Measurements from ENCODE around the gene AKAP12.

AKAP12 gene

DNA sequence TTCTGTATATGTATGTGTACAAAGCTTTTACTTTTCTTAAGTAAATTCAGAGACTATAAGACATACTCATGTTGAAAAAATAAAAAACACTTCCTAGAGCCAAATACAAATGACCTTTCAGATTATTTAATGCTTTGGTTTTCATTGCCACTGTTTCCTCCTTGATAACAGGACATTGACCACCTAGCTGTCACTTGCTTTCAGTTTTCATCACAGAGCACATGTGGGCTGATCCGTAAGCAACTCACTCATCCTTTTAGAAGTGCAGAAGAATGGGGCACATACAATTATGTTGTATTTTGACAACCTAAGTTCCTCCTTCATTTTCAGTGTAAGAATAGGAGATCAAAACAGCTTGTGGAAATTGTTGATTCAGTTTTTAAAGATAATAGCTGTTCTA, 145.4 kb downstream of the AKAP12 start:
- no peak for DNase-seq

DNA sequence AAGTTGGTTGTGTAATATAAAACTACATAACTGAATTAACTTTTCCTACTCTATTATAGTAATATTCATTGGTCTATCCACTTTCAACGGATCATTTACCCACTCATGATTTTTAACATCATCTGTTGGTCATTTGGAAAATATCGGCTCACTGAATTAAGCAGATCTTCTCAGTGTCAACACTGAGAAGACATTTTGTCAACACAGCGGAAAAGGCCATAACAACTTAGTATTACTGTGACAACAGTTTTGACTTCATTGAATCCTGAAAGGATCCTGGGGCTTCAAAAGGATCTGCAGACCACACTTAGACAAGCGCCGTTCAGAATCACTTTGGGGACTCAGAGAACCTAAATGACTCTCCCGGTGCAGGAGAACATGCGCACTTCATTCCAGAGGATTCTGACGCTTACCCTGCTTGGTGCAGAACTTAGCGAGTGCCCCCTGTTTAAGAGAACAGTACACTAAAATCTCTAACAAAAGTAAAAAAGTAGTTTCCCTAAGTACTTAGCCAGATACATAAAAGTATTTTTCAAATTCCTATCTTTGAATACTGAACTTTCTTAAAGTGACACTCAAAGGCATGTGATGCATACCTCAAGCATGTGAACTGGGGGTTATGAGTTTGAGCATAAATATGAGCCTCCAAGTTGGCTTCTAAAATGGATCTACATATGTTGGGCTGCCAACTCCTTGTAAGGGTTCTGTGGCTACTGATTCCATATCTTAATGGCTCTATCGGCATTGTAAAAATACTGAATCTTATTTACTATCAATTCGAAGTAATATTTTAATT, 147.6 kb downstream of the AKAP12 start:
- no peak for DNase-seq

DNA sequence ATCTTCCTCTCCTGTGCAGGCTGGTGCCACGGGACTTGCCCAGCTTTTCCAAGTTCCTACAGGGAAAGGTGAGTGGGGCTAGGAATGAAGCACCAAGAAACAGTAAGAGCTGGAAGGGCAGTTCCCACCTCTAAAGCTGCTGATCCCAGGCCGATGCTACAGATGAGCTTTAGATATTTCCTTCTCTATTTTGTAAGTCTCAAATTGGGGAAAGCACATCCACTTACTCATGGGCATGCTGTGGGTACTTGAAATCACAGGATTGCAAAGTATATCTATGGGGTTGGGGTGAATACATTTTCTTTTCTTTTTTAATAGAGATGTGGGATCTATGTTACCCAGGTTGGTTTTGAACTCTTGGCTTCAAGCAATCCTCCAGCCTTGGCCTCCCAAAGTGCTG, 148.5 kb downstream of the AKAP12 start:
- DNase-seq: no peak

DNA sequence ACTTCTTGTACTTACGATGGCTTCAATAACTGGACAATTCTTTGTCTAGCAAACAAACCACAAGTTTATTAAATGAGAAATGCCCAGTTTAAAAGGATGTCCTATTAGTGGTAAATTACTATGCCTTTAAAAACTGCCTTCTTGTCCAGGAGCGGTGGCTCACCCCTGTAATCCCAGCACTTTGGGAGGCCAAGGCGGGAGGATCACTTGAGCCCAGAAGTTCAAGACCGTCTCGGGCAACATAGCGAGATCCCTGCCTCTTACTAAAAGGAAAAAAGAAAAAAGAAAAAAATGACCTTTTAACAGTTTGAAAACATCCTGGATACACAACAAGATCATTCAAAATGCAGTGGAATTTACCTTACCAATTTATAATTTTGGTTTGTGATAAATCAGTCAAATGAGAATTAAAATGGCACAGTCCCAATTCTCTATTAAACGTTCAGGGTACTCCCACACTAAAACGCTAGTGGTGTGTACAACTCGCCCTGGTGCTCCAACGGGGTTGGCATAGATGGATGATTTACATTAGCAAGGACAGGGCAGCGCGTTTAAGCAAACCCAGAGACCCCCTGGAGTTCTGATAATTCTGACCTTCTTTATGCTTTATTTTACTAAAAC, 149.3 kb downstream of the AKAP12 start:
- DNase-seq: no peak

DNA sequence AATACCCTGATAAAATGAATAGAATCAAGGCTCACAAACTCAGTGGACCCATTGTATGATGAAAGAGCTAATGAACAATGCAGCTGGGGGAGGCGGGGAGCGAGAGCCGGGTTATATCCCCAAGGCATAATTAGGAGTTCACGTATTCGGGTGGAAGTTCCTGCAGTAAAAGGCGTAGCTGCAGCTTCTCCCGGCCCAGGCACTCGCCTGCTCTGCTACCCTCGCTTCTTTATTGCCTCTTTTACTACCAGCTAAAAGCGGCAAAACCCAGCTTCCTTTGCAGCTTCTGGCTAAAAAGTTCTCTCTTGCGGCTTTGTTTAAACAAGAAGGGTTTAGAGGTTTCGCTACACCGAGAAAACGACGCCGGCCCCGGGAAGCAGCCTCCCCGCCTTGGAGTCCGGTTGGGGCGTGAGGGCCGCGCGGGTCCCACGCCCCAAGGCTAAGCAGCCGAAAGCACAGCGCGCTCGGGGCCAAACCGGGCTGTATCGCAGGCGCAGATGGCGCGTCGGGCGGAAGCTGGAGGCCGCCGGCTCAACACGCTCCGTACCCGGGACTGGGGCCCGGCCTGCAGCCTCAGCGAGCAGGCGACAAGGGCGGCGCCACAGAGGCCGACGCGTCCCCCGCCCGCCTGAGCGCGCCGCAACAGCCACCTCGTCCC, 150.0 kb downstream of the AKAP12 start:
- no peak for DNase-seq

DNA sequence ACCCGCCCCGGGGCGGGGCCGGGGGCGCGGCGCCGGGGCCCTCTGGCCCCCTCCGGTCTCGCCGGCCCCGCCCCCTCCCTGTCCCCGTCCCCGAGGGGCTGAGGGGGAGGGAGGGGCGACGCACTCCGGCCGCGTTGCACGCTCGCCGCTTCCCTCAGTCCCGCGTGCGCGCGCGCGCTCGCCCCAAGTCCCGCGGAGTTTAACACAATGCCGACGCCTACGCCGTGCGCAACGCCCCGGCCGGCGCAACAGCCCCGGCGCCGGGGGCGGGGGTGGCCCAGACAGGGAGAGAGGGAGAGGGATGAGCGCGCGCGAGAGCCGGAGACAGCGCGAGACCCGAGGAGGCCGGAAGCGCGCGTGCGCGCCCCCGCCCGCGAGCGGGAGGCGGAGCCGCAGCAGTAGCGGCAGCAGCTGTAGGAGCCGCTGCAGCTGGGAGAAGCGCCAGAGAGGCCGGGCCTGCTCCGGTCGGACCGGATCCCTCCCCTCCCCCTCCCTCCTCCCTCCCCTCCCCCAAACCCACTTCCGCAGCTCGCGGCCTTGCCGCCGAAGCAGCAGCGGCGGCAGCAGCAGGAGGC, 150.6 kb downstream of the AKAP12 start:
- peak; percentile 48 for DNase-seq

DNA sequence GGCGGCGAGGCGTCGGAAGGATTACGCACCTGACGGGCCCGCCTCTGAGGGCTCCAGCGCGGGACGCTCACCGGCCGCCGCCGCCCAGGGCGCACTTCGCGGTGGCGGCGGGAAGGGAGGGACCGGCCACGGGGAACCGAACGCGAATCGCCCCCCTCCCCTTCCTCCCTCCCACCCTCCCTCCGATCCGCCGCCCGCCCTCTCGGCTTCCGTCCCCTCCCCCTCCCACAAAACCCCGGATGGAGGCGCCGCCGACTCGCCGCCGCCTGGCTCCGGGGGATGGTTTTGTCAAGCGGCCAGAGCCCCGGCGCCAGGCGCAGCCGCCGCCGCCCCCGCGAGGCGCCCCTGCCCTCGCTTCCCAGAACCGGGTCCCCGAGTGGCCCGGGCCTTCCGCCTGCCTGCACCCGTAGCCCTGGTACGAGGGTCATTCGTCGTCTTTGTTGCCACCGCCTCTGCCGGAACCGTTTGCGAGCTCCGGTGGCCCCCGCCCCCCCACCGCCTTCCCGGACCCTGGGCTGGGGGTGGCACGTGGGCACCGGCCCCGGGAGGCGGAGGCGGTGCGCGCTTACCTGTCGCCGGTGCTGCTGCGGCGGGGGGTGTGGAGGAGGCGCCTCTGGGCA, 151.2 kb downstream of the AKAP12 start:
- DNase-seq: no peak

DNA sequence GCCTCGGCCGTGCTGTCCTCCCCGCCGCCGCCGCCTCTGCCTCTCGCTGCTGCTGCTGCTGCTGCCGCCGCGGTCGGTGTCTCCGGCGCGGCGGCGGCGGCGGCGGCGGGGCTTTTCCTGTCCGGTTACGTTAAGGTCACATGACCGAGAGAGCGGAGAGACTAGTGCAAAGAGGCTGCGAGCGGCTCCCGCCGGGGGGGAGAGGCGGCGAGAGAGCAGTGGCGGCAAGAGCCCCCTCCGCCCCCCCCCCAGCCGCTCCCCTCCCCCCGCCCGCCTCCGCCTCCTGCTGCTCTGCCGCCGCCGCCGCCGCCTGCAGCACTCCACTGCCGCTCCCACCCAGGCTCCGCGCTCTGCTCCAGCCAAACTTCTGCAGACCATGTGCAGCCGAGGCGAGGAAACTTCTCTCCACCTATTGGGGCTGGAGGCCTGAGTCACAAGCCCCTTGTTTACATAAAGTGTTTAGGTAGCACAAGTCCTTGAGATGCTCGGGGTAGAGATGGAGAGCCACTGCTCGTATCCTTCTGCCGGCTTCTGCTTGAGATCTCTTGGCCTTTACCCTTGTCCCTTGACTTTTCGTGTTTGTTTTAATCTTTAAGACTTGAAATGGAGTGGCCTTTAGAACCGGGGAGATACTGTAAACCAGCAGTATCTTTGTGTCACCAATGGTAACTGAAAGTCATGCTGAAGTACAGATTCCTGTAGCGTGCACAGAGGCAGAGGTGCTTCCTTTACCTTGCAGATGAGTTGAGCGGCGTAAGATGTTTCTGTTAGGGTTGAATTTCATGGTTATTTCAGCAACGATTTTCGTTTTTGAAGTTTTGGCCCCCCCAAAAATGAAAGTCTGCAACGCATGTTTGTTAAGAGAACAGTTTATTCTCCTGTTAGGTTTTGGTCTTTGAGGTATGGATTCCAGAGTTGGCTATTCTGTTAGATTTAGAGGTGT, 152.0 kb downstream of the AKAP12 start, which contains the start of gene ZBTB2:
TSS of gene ZBTB2 (minus strand) at position 89 of the 943 bp plus-strand sequence. CDS start 17,922 bp downstream, outside the sequence.
- DNase-seq: no peak

DNA sequence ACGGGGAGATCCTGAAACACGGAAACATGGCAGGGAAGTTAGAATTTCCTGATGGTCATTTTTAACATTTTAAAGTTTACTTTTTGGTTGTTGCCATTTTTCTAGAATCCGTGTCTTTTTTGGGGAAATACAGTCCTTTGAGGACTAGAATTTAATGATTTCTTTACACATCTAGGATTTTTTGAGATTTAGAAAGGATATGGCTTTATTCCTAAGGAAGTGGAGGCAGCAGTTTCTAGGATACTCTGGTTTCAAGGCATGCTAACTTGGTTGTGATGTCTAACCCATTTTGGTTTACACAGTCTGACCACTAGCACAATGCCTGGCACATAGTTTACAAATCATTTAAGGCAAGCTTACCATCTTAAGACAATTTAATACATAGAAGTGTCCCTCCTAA, 152.7 kb downstream of the AKAP12 start:
- DNase-seq: no peak

DNA sequence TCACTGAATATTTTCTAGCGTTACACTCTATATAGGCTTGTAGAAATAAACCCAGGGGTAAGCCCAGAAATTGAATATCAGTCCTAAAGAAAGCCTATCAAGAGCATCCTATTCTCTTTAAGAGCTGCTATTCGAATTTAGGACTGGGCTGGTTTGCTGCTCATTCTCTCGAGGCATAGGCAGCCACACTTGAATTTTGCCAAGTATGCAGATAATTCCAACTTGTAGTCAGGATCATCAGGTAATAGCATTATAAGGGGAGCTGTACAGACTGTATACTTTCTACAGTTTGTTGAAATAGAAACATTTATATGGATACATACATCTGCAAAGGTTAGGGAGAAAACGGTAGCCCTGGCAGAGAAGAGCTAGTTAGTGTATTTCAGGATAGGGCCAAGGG, 153.6 kb downstream of the AKAP12 start:
- no peak for DNase-seq

DNA sequence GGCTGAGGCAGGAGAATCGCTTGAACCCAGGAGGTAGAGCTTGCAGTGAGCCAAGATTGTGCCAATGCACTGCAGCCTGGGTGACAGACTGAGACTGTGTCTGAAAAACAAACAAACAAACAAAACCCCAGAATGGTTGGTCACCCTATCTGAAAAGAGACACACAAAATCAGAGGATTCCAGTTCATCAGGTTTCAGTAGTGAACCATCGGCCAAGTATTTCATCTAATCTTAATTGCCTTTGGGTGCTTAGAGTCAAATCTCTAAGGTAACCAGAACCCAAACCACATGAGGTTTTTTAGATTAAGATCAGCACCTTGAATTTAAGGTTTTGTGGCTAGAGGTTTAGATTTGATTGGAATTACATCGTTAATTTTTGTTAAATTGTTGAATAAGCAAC, 159.9 kb downstream of the AKAP12 start:
- no peak for DNase-seq

DNA sequence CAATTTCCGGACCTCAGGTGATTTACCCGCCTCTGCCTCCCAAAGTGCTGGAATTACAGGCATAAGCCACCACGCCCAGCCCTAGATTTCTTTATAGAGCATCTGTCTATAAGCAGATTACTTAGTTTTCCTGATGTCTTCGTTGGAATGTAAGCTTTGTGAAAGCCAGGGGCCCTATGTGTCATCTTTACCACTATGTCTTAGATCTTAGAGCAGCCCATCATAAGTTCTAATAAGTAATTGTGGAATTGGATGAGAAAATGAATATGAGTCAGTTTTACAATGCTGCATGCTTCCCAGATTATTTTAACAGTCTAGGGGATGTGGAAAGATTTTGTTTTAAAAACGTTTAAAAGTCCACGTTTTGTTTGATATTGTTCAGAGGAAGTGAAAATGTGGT, 160.7 kb downstream of the AKAP12 start:
- no peak for DNase-seq

DNA sequence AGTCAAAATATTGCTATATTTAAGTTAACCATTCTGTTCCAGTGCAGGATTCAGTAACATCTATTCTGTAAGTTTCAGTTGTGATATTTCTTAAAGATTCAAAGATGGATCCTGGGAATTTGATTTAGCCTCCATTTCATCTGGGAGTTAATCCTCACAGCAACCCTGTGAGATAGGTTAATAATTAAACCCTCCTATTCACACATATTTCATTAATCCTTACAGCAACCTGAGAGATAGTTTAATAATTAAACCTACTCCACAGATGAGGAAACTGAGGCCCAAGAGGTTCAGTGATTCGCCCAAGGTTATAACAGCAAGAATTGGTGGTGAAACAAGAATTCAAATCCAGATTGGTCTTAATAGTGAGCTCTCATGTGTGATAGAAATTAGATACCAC, 162.5 kb downstream of the AKAP12 start:
- DNase-seq: no peak

DNA sequence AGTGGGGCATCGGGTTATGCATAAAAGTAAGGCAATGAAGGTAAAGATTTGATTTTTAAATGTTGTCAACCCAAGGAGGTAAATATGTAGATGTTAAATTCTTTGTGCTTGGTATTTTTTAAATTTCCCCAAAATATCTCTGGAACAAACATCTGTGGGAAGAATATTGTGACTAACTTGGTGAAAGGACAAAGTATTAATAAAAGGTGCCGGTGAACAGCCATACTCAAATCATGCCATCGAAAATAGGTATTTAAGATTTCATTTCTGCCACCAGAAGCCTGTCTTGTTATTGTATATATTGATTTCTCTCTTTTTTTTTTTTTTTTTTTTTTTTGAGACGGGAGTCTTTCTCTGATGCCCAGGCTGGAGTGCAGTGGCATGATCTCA, 164.1 kb downstream of the AKAP12 start:
- no peak for DNase-seq
